H9 (cell line): ENCODE results near the gene GARRE1. TPM values are rescaled to one million over a fixed set of nuclear protein-coding genes. Genes with fewer than 3 reads are reported as not detected.

Experiments
- DNase-seq: peaks from one replicate; pipeline ENCODE4 v3.0.0-alpha.2; 2017
- H2AFZ ChIP-seq: one replicate; pipeline ENCODE4 v1.6.1; 2013; ENCODE audit warnings: mild to moderate bottlenecking, low read length, control low read depth, moderate library complexity
- H2AK5ac ChIP-seq: 2 replicates; pipeline ENCODE4 v1.6.1; 2013; ENCODE audit warnings: low read length, control low read depth, mixed read lengths; ENCODE audit not compliant: insufficient read length
- H2BK120ac ChIP-seq: one replicate; pipeline ENCODE4 v1.6.1; 2013; ENCODE audit warnings: low read depth, mild to moderate bottlenecking, low read length, control low read depth, inconsistent platforms; ENCODE audit not compliant: poor library complexity, severe bottlenecking
- H2BK12ac ChIP-seq: 2 replicates; pipeline ENCODE4 v1.6.1; 2013; ENCODE audit warnings: low read length, control low read depth, mixed read lengths, low read depth; ENCODE audit not compliant: insufficient read length
- H2BK15ac ChIP-seq: 2 replicates; pipeline ENCODE4 v1.6.1; 2013; ENCODE audit warnings: low read depth, low read length, control low read depth
- H2BK20ac ChIP-seq: one replicate; pipeline ENCODE4 v1.6.1; 2013; ENCODE audit warnings: low read depth, mild to moderate bottlenecking, low read length, control low read depth, inconsistent platforms; ENCODE audit not compliant: poor library complexity, severe bottlenecking
- H2BK5ac ChIP-seq: 2 replicates; pipeline ENCODE4 v1.6.1; 2013; ENCODE audit warnings: low read length, control low read depth, mixed read lengths; ENCODE audit not compliant: insufficient read length
- H3K14ac ChIP-seq: 2 replicates; pipeline ENCODE4 v1.6.1; 2013; ENCODE audit warnings: low read length, control low read depth; ENCODE audit not compliant: insufficient read depth
- H3K18ac ChIP-seq: 2 replicates; pipeline ENCODE4 v1.6.1; 2013; ENCODE audit warnings: low read depth, mild to moderate bottlenecking, mixed read lengths, low read length, control low read depth; ENCODE audit not compliant: insufficient read length
- H3K23ac ChIP-seq: 2 replicates; pipeline ENCODE4 v1.6.1; 2013; ENCODE audit warnings: low read length, control low read depth, mixed read lengths, low read depth; ENCODE audit not compliant: insufficient read length
- H3K23me2 ChIP-seq: 2 replicates; pipeline ENCODE4 v1.6.1; 2013; ENCODE audit warnings: low read depth, mild to moderate bottlenecking, mixed read lengths, low read length, control low read depth; ENCODE audit not compliant: insufficient read length, poor library complexity, severe bottlenecking
- H3K27ac ChIP-seq: 2 replicates; pipeline ENCODE4 v1.5.1; 2013; ENCODE audit warnings: low read length, control low read depth, mixed read lengths, low read depth; ENCODE audit not compliant: insufficient read length
- H3K27me3 ChIP-seq: 2 replicates; pipeline ENCODE4 v1.6.1; 2013; ENCODE audit warnings: low read length, control low read depth, inconsistent platforms; ENCODE audit not compliant: insufficient read depth
- H3K4ac ChIP-seq: 2 replicates; pipeline ENCODE4 v1.6.1; 2013; ENCODE audit warnings: low read depth, mild to moderate bottlenecking, control low read depth, inconsistent platforms, low read length, moderate library complexity
- H3K4me1 ChIP-seq: 2 replicates; pipeline ENCODE4 v1.6.1; 2013; ENCODE audit warnings: low read length, control low read depth, inconsistent platforms; ENCODE audit not compliant: insufficient read depth
- H3K4me2 ChIP-seq: 2 replicates; pipeline ENCODE4 v1.6.1; 2013; ENCODE audit warnings: low read length, control low read depth, mixed read lengths; ENCODE audit not compliant: insufficient read length, insufficient read depth
- H3K56ac ChIP-seq: 2 replicates; pipeline ENCODE4 v1.6.1; 2013; ENCODE audit warnings: low read depth, mild to moderate bottlenecking, mixed read lengths, low read length, control low read depth; ENCODE audit not compliant: insufficient read length
- H3K79me1 ChIP-seq: 2 replicates; pipeline ENCODE4 v1.6.1; 2013; ENCODE audit warnings: low read depth, mild to moderate bottlenecking, moderate library complexity, low read length, control low read depth, inconsistent platforms; ENCODE audit not compliant: insufficient read depth, poor library complexity, severe bottlenecking
- H3K79me2 ChIP-seq: 2 replicates; pipeline ENCODE4 v1.6.1; 2013; ENCODE audit warnings: low read length, control low read depth, inconsistent platforms; ENCODE audit not compliant: insufficient read depth
- H3K9ac ChIP-seq: 2 replicates; pipeline ENCODE4 v1.6.1; 2013; ENCODE audit warnings: low read length, control low read depth, mixed read lengths; ENCODE audit not compliant: insufficient read length; ENCODE audit errors: extremely low read depth
- H3K9me3 ChIP-seq: one replicate; pipeline ENCODE4 v1.6.1; 2013; ENCODE audit warnings: low read depth, low read length, inconsistent platforms; ENCODE audit not compliant: control insufficient read depth
- H3T11ph ChIP-seq: one replicate; pipeline ENCODE4 v1.6.1; 2013; ENCODE audit warnings: mild to moderate bottlenecking, low read length, control low read depth, inconsistent platforms
- H4K20me1 ChIP-seq: one replicate; pipeline ENCODE4 v1.6.1; 2013; ENCODE audit not compliant: control insufficient read depth, insufficient read length, insufficient read depth
- H4K5ac ChIP-seq: 2 replicates; pipeline ENCODE4 v1.6.1; 2013; ENCODE audit warnings: low read depth, mild to moderate bottlenecking, mixed read lengths, low read length, control low read depth; ENCODE audit not compliant: insufficient read length
- H4K8ac ChIP-seq: replicated peaks from 2 replicates; pipeline ENCODE4 v1.6.1; 2013; ENCODE audit warnings: low read length, control low read depth, mixed read lengths, low read depth; ENCODE audit not compliant: insufficient read length
- H4K91ac ChIP-seq: 2 replicates; pipeline ENCODE4 v1.6.1; 2013; ENCODE audit warnings: low read depth, mild to moderate bottlenecking, moderate library complexity, mixed read lengths, low read length, control low read depth; ENCODE audit not compliant: insufficient read length
- H3K27ac Mint-ChIP-seq, 3 experiments: 2 replicates in 2 of 3; 3 replicates in 1 of 3; pipeline ENCODE4 v1.8.0; 2020 to 2021; ENCODE audit warnings: mixed read lengths in 3 of 3, mild to moderate bottlenecking in 1 of 3, moderate library complexity in 1 of 3
- H3K27me3 Mint-ChIP-seq: 2 replicates; pipeline ENCODE4 v1.8.0; 2021; ENCODE audit warnings: low read depth, mild to moderate bottlenecking, moderate library complexity, mixed read lengths
- H3K36me3 Mint-ChIP-seq, 3 experiments: 2 replicates in 2 of 3; 3 replicates in 1 of 3; pipeline ENCODE4 v1.8.0; 2020 to 2021; ENCODE audit warnings: low read depth in 3 of 3, mixed read lengths in 3 of 3; ENCODE audit not compliant: insufficient read depth in 1 of 3
- H3K4me1 Mint-ChIP-seq, 2 experiments: 2 replicates each; pipeline ENCODE4 v1.8.0; 2020; ENCODE audit warnings: mixed read lengths in 2 of 2
- H3K4me3 Mint-ChIP-seq, 2 experiments: 2 replicates in 1 of 2; 3 replicates in 1 of 2; pipeline ENCODE4 v1.8.0; 2020 to 2021; ENCODE audit warnings: mild to moderate bottlenecking in 2 of 2, mixed read lengths in 2 of 2, moderate library complexity in 1 of 2
- H3K9me3 Mint-ChIP-seq, 2 experiments: 2 replicates in 1 of 2; 3 replicates in 1 of 2; pipeline ENCODE4 v1.8.0; 2020; ENCODE audit warnings: mild to moderate bottlenecking in 2 of 2, mixed read lengths in 2 of 2, moderate library complexity in 1 of 2
- WGBS: extraction: QIAGEN DNeasy Blood & Tissue Kit; methylation state at CpG from one replicate; pipeline ENCODE4 v1.1.7; 2013; ENCODE audit warnings: missing lambda C conversion rate, low lambda C conversion rate, mixed read lengths; ENCODE audit not compliant: insufficient read length; ENCODE audit errors: extremely low coverage; 5-methylcytosine and 5-hydroxymethylcytosine counted together
- total RNA-seq: library from RNA; stranded (reverse); gene quantifications from 2 replicates; pipeline ENCODE4 v1.2.1, GENCODE V29; 2021
- TF ChIP-seq, protein P1 (sequence below): fragments of 200-600 bp; sonication (generic); conservative IDR thresholded peaks from 3 replicates; pipeline ENCODE4 v1.8.0; 2021; ENCODE audit warnings: antibody characterized with exemption, mild to moderate bottlenecking

The GARRE1 gene
- total RNA-seq, 1 experiment from 2014 or later: 24.1 TPM

DNA sequence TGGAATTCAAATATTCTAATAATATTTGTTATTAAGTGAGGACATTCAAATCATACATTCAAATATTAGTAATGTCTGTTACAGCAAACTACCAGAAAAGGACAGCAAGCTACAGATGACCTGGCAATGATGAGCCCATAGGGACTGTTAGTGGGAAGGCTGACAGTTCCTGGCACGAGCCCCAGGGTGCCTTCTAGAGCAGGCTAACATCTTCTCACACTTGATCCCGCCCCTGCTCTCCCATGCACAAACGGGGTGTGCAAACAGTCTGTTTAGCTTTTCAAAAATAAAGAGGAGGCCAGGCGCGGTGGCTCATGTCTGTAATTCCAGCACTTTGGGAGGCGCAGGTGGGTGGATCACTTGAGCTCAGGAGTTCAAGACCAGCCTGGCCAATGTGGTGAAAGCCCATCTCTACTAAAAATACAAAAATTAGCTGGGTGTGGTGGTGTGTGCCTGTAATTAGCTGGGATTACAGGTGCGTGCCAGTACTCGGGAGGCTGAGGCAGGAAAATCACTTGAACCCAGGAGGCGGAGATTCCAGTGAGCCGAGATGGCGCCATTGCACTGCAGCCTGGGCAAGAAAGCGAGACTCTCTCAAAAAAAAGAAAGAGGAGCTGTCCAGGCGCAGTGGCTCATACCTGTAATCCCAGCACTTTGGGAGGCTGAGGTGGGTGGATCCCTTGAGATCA, 9.6 kb upstream of the GARRE1 start:
- H2BK120ac ChIP-seq: no peak overlapping the region
- H3K9me3 Mint-ChIP-seq: no peaks in the 10 kb centered on the region
- no peak overlapping the region for H4K8ac ChIP-seq
- H3K79me1 ChIP-seq: no peaks in the 10 kb centered on the region
- H4K91ac ChIP-seq: no peak overlapping the region
- peaks cover 7 to 18% of the 10 kb centered on the region in 2 experiments for H3K4me1 Mint-ChIP-seq
- H2BK12ac ChIP-seq: no peak overlapping the region
- no peak overlapping the region for H3K18ac ChIP-seq
- H3K36me3 Mint-ChIP-seq: 0 out of 7 replicates have a peak, but pooled peaks cover 0 to 2% (median 0%) of the 10 kb centered on the region in 3 experiments
- no peaks in the 10 kb centered on the region for H3K23me2 ChIP-seq
- H2AFZ ChIP-seq: no peak overlapping the region
- no peak overlapping the region for H2BK15ac ChIP-seq
- H3K27me3 ChIP-seq: no peaks in the 10 kb centered on the region
- no peak overlapping the region for H3K9ac ChIP-seq
- no peak for DNase-seq
- no peak overlapping the region for H3K27ac ChIP-seq
- H3K4ac ChIP-seq: no peak overlapping the region
- H2BK5ac ChIP-seq: no peak overlapping the region
- H3K4me3 Mint-ChIP-seq: no peak overlapping the region
- no peak overlapping the region for H4K5ac ChIP-seq
- H2AK5ac ChIP-seq: no peak overlapping the region
- H3K79me2 ChIP-seq: no peaks in the 10 kb centered on the region
- TF ChIP-seq, protein P1, sequence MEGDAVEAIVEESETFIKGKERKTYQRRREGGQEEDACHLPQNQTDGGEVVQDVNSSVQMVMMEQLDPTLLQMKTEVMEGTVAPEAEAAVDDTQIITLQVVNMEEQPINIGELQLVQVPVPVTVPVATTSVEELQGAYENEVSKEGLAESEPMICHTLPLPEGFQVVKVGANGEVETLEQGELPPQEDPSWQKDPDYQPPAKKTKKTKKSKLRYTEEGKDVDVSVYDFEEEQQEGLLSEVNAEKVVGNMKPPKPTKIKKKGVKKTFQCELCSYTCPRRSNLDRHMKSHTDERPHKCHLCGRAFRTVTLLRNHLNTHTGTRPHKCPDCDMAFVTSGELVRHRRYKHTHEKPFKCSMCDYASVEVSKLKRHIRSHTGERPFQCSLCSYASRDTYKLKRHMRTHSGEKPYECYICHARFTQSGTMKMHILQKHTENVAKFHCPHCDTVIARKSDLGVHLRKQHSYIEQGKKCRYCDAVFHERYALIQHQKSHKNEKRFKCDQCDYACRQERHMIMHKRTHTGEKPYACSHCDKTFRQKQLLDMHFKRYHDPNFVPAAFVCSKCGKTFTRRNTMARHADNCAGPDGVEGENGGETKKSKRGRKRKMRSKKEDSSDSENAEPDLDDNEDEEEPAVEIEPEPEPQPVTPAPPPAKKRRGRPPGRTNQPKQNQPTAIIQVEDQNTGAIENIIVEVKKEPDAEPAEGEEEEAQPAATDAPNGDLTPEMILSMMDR: no peak
- no peak overlapping the region for H3K14ac ChIP-seq
- H3K27ac Mint-ChIP-seq: peak overlapping the region in 1 of 3 experiments; percentile 34; a peak in 1 of 7 replicates
- no peaks in the 10 kb centered on the region for H3K27me3 Mint-ChIP-seq
- WGBS: no CpG with 5 or more reads among the region's 13 CpGs
- H4K20me1 ChIP-seq: no peaks in the 10 kb centered on the region
- no peak overlapping the region for H3K23ac ChIP-seq
- no peak overlapping the region for H3K56ac ChIP-seq
- no peak overlapping the region for H3T11ph ChIP-seq
- no peak overlapping the region for H3K4me2 ChIP-seq
- H3K4me1 ChIP-seq: no peaks in the 10 kb centered on the region
- no peaks in the 10 kb centered on the region for H3K9me3 ChIP-seq
- no peak overlapping the region for H2BK20ac ChIP-seq
